GM18907 (cell line): ENCODE measurements around the gene SAPCD2.
A peak's percentile ranks its signal among the peaks of the same experiment; 100 is the strongest.
"Not testable (repeated sequence)": the region's sequence is repeated elsewhere in the genome, so short reads cannot be mapped to it uniquely, and the experiment has no call there.

Experiments
- ATAC-seq: cut with Tn5 transposase; IDR thresholded peaks from one replicate; pipeline ENCODE4 v1.9.1; 2021; ENCODE audit warnings: mild to moderate bottlenecking, moderate library complexity; ENCODE audit not compliant: unreplicated experiment

The SAPCD2 gene

DNA sequence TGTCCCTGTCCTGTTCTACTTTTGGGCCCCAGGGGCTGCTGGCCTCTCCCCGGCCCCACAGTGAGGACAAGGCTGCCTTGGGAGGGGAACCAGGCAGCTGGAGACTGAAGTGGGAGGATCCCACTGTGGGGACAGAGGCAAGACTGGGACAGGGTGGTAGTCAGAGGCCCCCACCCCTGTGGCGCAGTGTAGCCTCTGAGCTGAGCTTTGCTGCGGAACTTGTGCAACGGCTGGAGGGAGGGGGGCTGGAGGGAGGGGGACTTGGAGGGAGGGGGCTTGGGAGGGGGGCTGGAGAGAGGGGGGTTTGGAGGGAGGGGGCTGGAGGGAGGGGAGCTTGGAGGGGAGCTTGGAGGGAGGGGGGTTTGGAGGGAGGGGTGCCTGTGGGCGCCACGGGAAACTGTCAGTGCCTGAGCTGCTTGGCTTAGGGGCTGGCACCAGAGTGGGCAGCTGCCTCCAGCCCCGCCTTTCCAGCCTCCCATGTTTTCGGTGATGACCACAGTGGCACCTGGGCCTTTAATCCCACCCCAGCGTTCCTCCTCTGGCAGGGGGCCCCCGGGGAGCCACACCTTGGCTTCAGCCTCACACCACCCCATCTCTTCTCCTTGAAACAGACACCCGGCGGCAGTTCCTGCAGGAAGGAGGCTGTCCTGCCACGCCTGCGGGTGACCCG is 36.2 kb downstream of the SAPCD2 start:
- ATAC-seq: no peak

DNA sequence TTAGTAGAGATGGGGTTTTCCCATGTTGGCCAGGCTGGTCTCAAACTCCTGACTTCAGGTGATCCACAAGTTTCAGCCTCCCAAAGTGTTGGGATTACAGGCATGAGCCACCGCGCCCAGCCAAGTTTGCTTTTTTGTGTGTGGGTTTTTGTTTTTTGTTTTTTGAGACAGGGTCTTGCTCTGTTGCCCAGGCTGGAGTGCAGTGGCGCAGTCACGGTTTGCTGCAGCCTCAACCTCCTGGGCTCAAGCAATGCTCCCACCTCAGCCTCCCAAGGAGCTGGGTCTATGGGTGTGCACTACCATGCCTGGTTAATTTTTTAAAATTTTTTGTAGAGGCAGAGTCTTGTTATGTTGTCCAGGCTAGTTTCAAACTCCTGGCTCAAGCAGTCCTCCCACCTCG is 36.9 kb downstream of the SAPCD2 start:
- not testable (repeated sequence) for ATAC-seq

- no peak for ATAC-seq
Observed at GRCh38 chr9:137032858-137033257, 37.5 kb downstream of the SAPCD2 start.

GRCh38 chr9:137031904-137032640 is 38.3 kb downstream of the SAPCD2 start, which contains the start of gene FUT7:
Gene FUT7, minus strand, starts transcription at chr9:137032088. Its CDS starts 97 bp downstream, at chr9:137031991.
- ATAC-seq: no peak

DNA sequence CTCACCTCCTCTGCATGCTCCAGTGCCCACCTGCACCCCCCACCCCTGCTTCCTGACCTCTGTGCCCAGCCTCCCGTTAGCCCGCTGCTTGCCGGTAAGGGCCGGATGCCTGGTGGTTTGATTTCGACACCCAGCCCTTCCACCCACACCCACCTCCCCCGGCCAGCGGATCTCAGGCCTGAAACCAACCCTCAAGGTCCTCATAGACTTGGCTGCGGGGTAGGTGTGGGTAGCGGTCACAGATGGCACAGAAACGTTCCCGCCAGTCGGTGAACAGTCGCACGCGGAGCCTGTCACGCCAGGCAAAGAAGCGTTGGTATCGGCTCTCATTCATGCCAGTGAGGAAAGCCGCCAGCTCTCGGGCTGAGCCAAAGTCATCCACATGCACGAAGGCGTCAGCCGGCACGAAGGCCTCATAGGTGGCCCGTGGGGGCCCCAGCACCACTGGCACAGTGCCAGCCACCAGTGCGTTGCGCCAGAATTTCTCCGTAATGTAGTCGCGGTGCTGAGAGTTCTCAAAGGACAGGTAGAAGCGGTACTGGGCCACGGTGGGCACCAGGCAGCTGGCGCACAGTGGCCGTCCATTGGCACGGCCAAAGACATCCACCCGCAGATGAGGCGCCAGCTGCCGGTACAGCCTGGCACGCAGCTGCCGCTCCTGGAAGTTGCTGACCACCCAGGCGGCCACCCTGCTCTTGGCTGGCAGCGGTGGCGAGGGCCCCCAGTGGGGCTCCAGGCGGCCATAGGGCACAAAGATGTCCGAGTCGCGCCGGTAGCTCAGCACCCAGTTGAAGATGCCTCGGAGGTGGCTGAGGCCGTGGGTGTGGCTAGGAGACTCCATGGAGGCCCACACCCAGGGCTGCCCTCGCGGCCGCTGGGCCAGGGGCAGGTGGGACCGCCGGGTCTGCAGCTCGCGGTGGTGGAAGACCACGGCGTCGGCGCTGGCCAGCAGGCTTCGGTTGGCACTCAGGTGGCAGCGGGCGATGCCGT is 39.5 kb downstream of the SAPCD2 start:
- no peak for ATAC-seq

- no peak for ATAC-seq
Observed at GRCh38 chr9:137030006-137030405, 40.4 kb downstream of the SAPCD2 start.

DNA sequence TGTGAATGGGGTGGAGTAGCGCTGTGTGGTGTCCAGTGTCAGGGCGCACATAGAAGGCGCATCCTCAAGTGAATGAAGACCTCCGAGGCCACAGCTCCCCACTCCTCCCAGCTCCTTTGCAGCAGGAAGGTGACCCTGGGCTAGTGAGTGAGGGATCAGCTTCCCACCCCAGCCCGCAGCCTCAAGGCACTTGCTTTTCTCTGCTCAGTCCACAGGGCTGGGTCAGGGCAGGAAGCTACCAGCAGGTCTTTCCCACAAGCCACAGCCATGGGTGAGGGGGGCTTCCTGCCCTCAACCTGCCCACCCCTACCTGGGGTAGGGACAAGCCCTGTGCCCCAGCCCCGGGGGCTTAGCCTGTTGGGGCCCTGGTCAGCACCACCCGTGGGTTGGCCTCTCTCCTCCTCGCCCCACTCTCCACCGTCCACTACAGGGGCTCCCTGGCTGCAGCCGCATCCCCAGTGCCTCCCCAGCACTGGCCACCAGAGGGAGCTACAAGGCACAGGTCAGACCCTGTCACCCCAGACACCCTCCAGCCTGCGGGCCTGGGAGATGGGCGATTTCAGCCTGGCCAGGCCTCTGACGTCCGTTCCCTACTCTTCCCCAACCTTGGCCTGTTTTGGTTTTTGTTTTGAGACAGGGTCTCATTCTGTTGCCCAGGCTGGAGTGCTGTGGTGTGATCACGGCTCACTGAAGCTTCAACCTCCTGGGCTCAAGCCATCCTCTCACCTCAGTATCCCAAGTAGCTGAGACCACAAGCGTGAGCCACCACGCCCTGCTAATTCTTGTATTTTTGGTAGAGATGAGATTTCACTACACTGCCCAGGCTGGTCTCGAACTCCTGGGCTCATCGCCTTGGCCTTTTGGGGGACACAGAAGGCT is 41.1 kb downstream of the SAPCD2 start:
- ATAC-seq: peak; percentile 41

- peak; percentile 35 for ATAC-seq
Observed at GRCh38 chr9:137028263-137029057, 41.9 kb downstream of the SAPCD2 start.

DNA sequence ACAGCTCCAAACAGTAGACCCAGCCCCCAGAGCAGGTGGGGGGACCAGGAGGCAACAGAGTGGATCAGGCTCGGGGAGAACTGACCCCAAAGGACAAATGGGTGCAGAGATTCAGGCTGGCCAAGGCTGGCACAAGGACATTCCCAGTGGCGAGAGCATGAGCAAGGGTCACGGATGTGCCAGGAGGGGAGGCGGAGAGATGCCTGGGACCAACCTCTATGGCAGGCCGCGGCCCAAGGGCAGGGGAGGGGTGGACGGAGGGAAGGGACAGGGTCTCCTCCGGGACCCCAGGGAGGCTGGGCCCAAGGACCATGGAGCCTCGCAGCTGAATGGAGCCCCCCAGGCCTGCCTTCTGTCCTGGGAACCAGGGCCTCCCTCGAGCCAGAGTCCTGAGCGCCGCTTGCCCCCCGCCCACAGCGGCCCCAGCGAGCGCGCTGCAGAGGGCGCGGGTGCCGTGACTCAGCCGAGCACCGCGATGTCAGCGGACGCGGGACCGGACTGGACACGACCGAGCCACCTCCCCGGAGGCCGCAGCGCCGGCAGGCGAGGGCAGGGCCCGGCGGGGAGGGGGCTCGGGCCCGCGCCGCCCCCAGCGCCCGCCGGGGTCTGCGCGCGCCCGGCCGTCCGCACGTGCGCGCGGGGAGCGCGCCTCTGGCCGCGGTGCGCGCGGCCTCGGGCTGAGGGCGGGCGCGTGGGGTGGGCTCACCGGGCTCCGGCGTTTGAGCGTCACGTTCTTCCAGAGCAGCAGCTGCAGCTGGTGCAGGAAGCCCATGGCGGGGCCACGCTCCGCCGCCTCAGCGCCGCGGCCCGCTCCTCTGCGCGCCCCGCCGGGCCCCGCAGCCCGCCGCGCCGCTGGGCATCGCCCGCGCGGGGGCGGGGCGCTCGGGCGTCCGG is 42.7 kb downstream of the SAPCD2 start, which contains the start of gene ABCA2:
Gene ABCA2, minus strand, starts transcription at position 869 of the 894 bp plus-strand sequence. Its CDS starts 97 bp downstream, at position 772.
- ATAC-seq: no peak

GRCh38 chr9:137026828-137027227 is 43.5 kb downstream of the SAPCD2 start:
- ATAC-seq: no peak

DNA sequence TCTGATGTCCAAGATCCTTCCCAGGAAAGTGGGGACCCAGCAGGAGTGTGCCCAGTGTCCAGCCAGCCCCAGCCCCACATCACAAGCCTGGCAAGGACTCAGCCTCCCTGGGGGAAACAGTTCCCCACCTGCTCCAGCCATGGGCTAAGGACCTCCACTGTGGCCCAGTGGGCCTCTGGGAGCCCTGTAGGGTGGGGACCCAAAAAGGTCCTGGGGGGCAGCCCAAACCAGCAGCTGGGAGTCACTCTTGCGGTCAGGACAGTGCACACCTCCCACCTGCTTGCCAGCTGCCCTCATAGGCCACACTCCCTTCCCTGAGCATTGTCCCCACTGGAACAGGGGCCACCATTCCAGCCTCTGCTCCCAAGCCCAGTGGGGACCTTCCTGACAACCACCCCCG is 44.0 kb downstream of the SAPCD2 start:
- ATAC-seq: no peak

DNA sequence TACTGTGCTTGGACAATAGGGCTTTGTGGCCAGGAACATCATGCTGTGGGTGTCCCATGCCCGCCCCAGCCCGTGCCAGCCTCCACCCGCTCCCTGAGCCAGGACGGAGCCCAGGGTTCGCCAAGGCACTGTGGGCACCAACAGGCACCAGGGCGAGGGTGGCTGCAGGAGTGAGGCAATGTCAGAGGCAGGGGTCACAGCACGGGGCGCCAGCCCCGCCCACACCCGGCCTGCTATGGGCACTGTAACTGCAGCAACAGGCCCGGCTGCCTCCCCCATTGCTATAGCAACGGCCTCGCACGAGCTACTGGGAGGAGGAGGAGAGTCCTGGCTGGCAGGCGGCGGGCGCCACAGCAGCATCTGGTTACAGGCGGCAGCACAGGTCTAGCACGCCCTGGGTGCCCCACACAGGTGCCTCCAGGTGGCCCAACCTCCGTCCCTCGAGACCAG is 44.8 kb downstream of the SAPCD2 start:
- ATAC-seq: no peak

GRCh38 chr9:137023583-137023991 is 46.8 kb downstream of the SAPCD2 start:
- ATAC-seq: no peak

GRCh38 chr9:137023157-137023556 is 47.2 kb downstream of the SAPCD2 start:
- ATAC-seq: no peak

DNA sequence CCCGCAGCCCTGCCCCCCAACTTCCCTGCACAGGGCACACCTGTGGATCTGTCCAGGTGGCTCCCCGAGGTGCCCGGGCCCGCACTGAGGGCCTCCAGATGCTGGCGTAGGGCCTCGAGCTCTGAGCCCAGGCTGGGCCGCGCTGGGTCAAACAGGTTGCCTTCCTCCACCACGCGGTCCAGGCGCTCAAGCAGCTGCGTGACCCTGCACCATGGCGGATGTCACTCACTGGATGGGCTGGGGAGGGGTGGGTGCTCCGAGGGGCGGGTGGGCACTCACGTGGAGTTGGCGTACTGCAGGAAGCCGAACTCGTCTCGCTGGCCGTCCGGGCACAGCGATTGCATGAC is 47.7 kb downstream of the SAPCD2 start:
- ATAC-seq: no peak

GRCh38 chr9:137021979-137022661 is 48.2 kb downstream of the SAPCD2 start:
- ATAC-seq: no peak

- no peak for ATAC-seq
Observed at GRCh38 chr9:137021568-137021978, 48.8 kb downstream of the SAPCD2 start.
